ENCODE data around the gene DGLUCY. TPM values are rescaled to one million over a fixed set of nuclear protein-coding genes. Genes with fewer than 3 reads are reported as not detected.

The DGLUCY gene
- total and polyA plus RNA-seq, 2 of the 8 experiments (the other 6 are each of a cell fraction or from before 2014, with no cell fraction given) = 24.9 to 31.8 TPM

- no peak overlapping the region for H4K8ac ChIP-seq (ENCODE audit: extremely low read depth, insufficient read depth, low read length)
- ChIA-PET POLR2A (ENCODE audit: partially characterized antibody) (no interaction called here), CTCF (ENCODE audit: partially characterized antibody) (interaction anchor here (0.9 to 2.8 kb wide), 4 partner anchors 16 to 435 kb away, joined by 3 to 16 read pairs (median 6); no protein-coding TSS in a partner anchor)
Observed at GRCh38 chr14:91193069-91193468, 79.2 kb downstream of the DGLUCY start.

More at GRCh38 chr14:91193069-91193468, 79.2 kb downstream of the DGLUCY start:
- H2AK5ac ChIP-seq (ENCODE audit: low read depth, low read length) = no peak overlapping the region
- H3K27ac ChIP-seq (ENCODE audit: low read depth, low read length) = no peak overlapping the region
- H2BK12ac ChIP-seq (ENCODE audit: low read depth, low read length) = no peak overlapping the region
- H3K4ac ChIP-seq (replicated peaks; ENCODE audit: insufficient read length, low read depth, low read length) = no peak overlapping the region
- no peak overlapping the region for H4K5ac ChIP-seq (ENCODE audit: insufficient read length, low read depth, low read length)
- no peak for FAIRE-seq
- WGBS, 2 experiments (ENCODE audit: extremely low coverage in 1 of 2, insufficient coverage in 1 of 2, insufficient read length in 1 of 2, insufficient replicate concordance in 2 of 2, low coverage in 1 of 2, low lambda C conversion rate in 2 of 2, missing lambda C conversion rate in 1 of 2) = 89% methylated on average over 12 of the region's 12 CpGs; no CpG with 5 or more reads in 1 of the 2 experiments
- H3K79me2 ChIP-seq (ENCODE audit: control insufficient read depth in 1 of 2, insufficient read depth in 2 of 2, low read length in 2 of 2) = no peaks in the 10 kb centered on the region
- H2BK5ac ChIP-seq (ENCODE audit: low read depth, low read length) = no peak overlapping the region
- no peak overlapping the region for H2BK15ac ChIP-seq (ENCODE audit: low read length)
- no peaks in the 10 kb centered on the region for H3K27me3 ChIP-seq (replicated peaks in 1 of 4; ENCODE audit: control insufficient read depth in 3 of 4, extremely low read depth in 1 of 4, insufficient read depth in 3 of 4, low read length in 3 of 4)
- H4K91ac ChIP-seq (replicated peaks; ENCODE audit: insufficient read length, low read length) = no peak overlapping the region
- H3K4me1 ChIP-seq (replicated peaks in 1 of 4; ENCODE audit: control insufficient read depth in 3 of 4, insufficient read depth in 4 of 4, low read length in 3 of 4) = no peaks in the 10 kb centered on the region; a peak in 1 of 7 replicates
- no peak for DNase-seq (ENCODE audit: low read depth in 1 of 2, low spot score in 2 of 2)
- H3K79me1 ChIP-seq (ENCODE audit: low read depth, low read length) = no peaks in the 10 kb centered on the region
- no peak overlapping the region for H3K4me2 ChIP-seq (ENCODE audit: insufficient read depth in 1 of 2, low read depth in 2 of 2, low read length in 2 of 2)
- H4K20me1 ChIP-seq (replicated peaks in 1 of 2; ENCODE audit: control insufficient read depth in 1 of 2, insufficient read depth in 2 of 2, low read length in 2 of 2) = no peaks in the 10 kb centered on the region
- H3K56ac ChIP-seq (replicated peaks; ENCODE audit: insufficient read length, low read depth, low read length) = no peak overlapping the region
- no peak overlapping the region for H2BK20ac ChIP-seq (ENCODE audit: low read length)
- H3K4me3 ChIP-seq (ENCODE audit: extremely low read depth in 1 of 4, insufficient read depth in 2 of 4, low read depth in 3 of 4, low read length in 4 of 4) = no peak overlapping the region
- H3K14ac ChIP-seq (ENCODE audit: insufficient read length) = no peak overlapping the region
- H3K23ac ChIP-seq (ENCODE audit: insufficient read length) = no peak overlapping the region
- H2AFZ ChIP-seq (ENCODE audit: low read length) = no peak overlapping the region
- H3K9me3 ChIP-seq (ENCODE audit: insufficient read depth in 2 of 2, low read depth in 1 of 2, low read length in 1 of 2) = no peaks in the 10 kb centered on the region
- no peak overlapping the region for H3K18ac ChIP-seq (ENCODE audit: extremely low read depth, low read length)
- no peak overlapping the region for H2BK120ac ChIP-seq (replicated peaks; ENCODE audit: low read depth, low read length)
- H3K9ac ChIP-seq (replicated peaks in 1 of 4; ENCODE audit: extremely low read depth in 1 of 4, low read depth in 3 of 4, low read length in 3 of 4) = no peak overlapping the region
- peaks cover 2 to 26% (median 11%) of the 10 kb centered on the region in 4 experiments; a peak in 5 of 8 replicates for H3K36me3 ChIP-seq (ENCODE audit: control insufficient read depth in 2 of 4, insufficient read depth in 4 of 4, low read length in 3 of 4)
- H3K23me2 ChIP-seq (ENCODE audit: low read depth, low read length) = no peaks in the 10 kb centered on the region
